Skeletal muscle tissue (tissue), 4 donors: Measurements from ENCODE around the gene STUB1. TPM values are rescaled to one million over a fixed set of nuclear protein-coding genes. Genes with fewer than 3 reads are reported as not detected.

ENCODE experiments used
- H3K27ac ChIP-seq: one replicate; pipeline ENCODE4 v1.7.0; 2013; ENCODE audit warnings: mild to moderate bottlenecking, low read depth, low read length, inconsistent platforms
- H3K27me3 ChIP-seq, 3 donors: one replicate each; pipeline ENCODE4 v1.7.0; 2013; ENCODE audit warnings: low read length in 3 of 3; ENCODE audit not compliant: control insufficient read depth in 3 of 3, insufficient read depth in 3 of 3
- H3K36me3 ChIP-seq, 3 donors: one replicate each; pipeline ENCODE4 v1.7.0; 2013; ENCODE audit warnings: low read length in 3 of 3; ENCODE audit not compliant: control insufficient read depth in 3 of 3, insufficient read depth in 3 of 3
- H3K4me1 ChIP-seq, 3 donors: one replicate each; pipeline ENCODE4 v1.7.0; 2013; ENCODE audit warnings: low read length in 3 of 3, mild to moderate bottlenecking in 3 of 3; ENCODE audit not compliant: control insufficient read depth in 3 of 3, insufficient read depth in 3 of 3
- H3K4me3 ChIP-seq, 3 donors: one replicate each; pipeline ENCODE4 v1.7.0; 2013; ENCODE audit warnings: low read length in 3 of 3
- H3K9ac ChIP-seq, 3 donors: one replicate each; pipeline ENCODE4 v1.7.0; 2013; ENCODE audit warnings: low read length in 3 of 3, mild to moderate bottlenecking in 3 of 3, moderate library complexity in 2 of 3, low read depth in 1 of 3
- H3K9me3 ChIP-seq, 3 donors: one replicate each; pipeline ENCODE4 v1.7.0; 2013; ENCODE audit warnings: low read length in 3 of 3; ENCODE audit not compliant: control insufficient read depth in 3 of 3
- total RNA-seq: library from RNA; depleted of rRNA; stranded (reverse); fragments of >200 nt; gene quantifications from one replicate; pipeline ENCODE4 v1.2.3, GENCODE V29; 2014
- donor health status: Osteomylitis.

The STUB1 gene
- total RNA-seq, 1 donor from 2014 or later, result 87.7 TPM

DNA sequence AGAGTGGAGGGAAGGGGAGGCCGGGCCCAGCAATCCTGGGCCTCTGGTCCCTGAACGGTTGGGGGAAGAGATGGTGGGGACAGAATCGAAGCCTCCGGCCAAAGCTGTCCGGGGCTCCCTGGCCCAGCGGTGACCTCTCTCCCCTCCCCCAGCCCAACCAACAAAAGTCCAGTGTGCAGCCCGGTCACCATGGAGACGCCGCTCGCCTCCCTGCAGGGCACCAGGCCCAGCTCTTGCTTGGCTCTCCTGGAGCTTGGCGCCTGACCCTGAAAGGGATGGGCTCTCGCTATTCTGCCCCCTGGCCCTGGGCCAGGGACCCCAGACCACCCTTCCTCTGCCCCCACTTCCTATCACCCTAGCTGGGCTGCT lies 36.0 kb downstream of the STUB1 start:
- H3K4me3 ChIP-seq, result peak overlapping the region in 2 of 3 donors; percentile 14 to 66

DNA sequence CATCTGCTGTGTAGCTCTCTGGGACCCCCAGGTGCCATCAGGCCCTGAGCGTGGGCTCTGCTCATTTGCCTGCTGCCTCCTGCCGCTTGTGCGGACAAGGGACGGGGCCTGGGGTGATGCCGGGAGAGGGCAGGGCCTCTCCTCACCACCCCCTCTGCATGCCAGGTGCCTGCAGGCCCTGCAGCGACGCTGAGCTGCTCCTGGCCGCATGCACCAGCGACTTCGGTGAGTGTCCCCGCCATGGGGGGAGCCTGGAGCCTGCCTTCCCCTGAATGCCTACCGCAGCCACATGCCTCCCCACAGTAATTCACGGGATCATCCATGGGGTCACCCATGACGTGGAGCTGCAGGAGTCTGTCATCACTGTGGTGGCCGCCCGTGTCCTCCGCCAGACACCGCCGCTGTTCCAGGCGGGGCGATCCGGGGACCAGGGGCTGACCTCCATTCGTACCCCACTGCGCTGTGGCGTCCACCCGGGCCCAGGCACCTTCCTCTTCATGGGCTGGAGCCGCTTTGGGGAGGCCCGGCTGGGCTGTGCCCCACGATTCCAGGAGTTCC lies 36.6 kb downstream of the STUB1 start:
- Histone ChIP-seq H3K4me1 (peaks cover 36 to 52% (median 36%) of the 10 kb centered on the region in 3 donors), H3K27me3 (peaks cover 0 to 7% (median 5%) of the 10 kb centered on the region in 3 donors), H3K9ac (no peak overlapping the region), H3K9me3 (no peaks in the 10 kb centered on the region), H3K27ac (no peak overlapping the region), H3K4me3 (no peak overlapping the region), H3K36me3 (peaks cover 0 to 2% (median 0%) of the 10 kb centered on the region in 3 donors)

More for the DNA sequence above, 36.0 kb downstream of the STUB1 start:
- H3K4me1 ChIP-seq, result peaks cover 32 to 46% (median 33%) of the 10 kb centered on the region in 3 donors
- H3K36me3 ChIP-seq, result peaks cover 0 to 2% (median 0%) of the 10 kb centered on the region in 3 donors
- peaks cover 5 to 12% (median 10%) of the 10 kb centered on the region in 3 donors for H3K27me3 ChIP-seq
- H3K27ac ChIP-seq, result no peak overlapping the region
- peak overlapping the region in 2 of 3 donors; percentile 23 to 74 for H3K9ac ChIP-seq
- H3K9me3 ChIP-seq, result no peaks in the 10 kb centered on the region

DNA sequence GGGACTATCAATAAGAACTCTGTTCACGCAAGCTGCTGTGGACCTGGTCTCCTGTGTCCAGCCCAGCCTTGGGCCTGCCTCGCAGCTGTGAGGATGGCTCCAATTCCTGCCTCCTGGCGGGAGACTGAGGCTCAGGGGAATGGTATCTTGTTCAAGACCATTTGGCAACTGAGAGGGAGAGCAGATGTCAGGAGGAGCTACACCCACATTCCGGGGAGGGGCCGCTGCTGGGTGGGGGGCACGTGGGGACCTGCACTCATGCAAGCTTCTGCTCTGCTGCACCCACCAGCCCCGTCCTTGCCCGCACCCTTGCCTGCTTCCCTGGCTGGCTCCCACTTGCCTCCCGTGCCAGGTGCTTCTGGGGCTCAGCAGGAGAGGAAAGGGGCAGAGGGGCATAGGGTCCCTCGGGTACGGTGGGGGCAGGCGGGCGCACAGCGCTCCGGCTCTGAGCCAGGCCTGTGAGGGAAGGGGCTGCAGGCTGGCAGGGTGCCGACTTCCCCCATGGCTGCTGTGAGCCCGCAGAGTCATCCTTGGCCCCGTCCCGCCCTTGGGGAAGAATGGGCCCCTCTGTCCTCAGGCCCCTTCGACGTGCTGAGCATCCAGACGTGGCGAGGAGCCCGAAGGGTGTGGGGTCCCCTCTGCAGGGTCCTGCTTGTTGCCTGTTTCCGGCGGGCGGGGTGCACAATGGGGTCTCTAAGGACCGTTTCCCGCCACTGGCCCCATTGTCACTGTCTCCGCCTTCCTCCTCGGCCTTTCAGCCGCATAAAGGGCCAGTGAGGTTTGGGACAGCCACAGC lies 37.4 kb downstream of the STUB1 start:
- peaks cover 38 to 53% (median 38%) of the 10 kb centered on the region in 3 donors for H3K4me1 ChIP-seq
- H3K4me3 ChIP-seq, result no peak overlapping the region
- H3K9me3 ChIP-seq, result no peaks in the 10 kb centered on the region
- peaks cover 0 to 2% (median 2%) of the 10 kb centered on the region in 3 donors for H3K36me3 ChIP-seq
- H3K27me3 ChIP-seq, result peaks cover 0 to 7% (median 5%) of the 10 kb centered on the region in 3 donors
- no peak overlapping the region for H3K9ac ChIP-seq
- H3K27ac ChIP-seq, result no peak overlapping the region

DNA sequence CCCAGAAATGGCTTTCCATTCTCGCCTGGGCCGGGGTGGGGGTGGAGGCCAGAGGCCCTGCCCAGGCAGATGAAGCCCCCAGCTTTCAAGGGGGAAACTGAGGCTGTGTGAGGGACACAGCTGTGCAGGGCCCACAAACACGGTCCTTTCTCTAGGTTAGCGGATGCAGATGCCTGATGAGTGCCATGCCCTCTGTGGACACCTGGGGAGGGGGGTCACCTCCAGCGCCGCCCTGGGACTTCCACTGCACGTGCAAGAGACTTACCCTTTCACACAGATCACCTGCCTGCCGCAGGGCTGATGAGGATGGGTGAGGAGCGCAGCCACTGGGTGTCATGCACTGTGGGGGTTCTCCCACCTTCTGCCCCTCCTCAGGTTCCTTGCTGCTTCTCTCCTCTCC lies 38.2 kb downstream of the STUB1 start:
- Histone ChIP-seq H3K9me3 (no peaks in the 10 kb centered on the region), H3K27me3 (peaks cover 0 to 7% (median 5%) of the 10 kb centered on the region in 3 donors), H3K4me3 (no peak overlapping the region), H3K27ac (no peak overlapping the region), H3K9ac (no peak overlapping the region), H3K4me1 (peaks cover 38 to 51% (median 38%) of the 10 kb centered on the region in 3 donors), H3K36me3 (peaks cover 0 to 2% (median 2%) of the 10 kb centered on the region in 3 donors)

DNA sequence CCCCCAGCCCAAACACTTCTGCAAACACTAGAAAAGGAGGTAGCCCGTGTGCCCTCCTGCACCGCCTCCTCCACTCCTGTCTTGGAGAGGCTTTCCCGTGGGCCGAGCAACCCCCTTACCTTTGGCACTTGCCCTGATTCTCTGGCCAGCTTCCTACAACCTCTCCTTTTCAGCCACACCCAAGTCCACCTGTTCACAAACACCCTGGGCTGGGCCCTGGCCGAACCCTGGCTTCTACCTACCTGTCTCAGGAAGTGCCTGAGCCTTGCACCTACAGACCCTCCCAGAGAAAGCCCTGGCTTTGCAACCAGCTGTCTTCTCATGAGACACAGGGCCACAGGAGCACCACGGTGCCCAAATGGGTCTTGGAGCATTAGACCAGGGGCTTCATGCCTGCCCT lies 38.7 kb downstream of the STUB1 start:
- Histone ChIP-seq H3K36me3 (peaks cover 0 to 2% (median 2%) of the 10 kb centered on the region in 3 donors), H3K4me1 (peaks cover 37 to 51% (median 38%) of the 10 kb centered on the region in 3 donors), H3K9ac (peak overlapping the region in 1 of 3 donors; percentile 45), H3K9me3 (no peaks in the 10 kb centered on the region), H3K27me3 (peaks cover 0 to 3% (median 3%) of the 10 kb centered on the region in 3 donors), H3K27ac (no peak overlapping the region), H3K4me3 (no peak overlapping the region)

DNA sequence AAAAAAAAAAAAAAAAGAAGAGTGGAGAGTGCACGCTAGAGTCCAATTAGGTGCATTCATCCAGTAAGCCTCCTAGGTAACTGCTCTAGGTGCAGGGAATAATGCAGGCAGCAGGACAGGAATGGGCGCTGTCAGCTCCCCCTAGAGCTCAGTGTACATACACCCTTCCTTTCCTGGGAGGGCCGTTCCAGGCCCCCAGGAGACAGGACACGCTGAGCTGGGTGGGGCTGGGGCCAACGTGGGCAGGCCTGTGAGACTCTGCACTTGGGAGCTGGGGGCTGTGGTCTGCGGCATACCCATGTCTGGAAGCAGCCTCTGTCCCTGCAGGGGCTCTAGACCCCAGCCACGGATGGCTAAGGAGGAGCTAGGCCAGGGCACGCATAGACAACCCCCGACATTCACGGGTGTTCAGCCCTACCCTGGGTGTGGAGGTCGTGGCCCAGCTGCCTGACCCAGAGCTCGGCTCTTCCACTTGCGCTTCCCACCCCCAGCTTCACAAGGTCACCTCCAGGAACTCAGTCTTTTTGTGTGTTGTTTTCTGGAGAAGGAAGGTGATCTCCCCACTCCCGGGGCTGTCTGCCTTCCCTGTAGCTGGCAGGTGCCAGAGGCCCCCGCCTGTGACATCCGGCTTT lies 39.7 kb downstream of the STUB1 start:
- Histone ChIP-seq H3K27ac (peak overlapping the region; percentile 79), H3K9ac (peak overlapping the region; percentile 80 to 97 (median 88)), H3K4me3 (peak overlapping the region; percentile 71 to 89 (median 88)), H3K9me3 (no peaks in the 10 kb centered on the region), H3K27me3 (peaks cover 0 to 5% (median 0%) of the 10 kb centered on the region in 3 donors), H3K36me3 (peaks cover 0 to 2% (median 2%) of the 10 kb centered on the region in 3 donors), H3K4me1 (peaks cover 29 to 42% (median 35%) of the 10 kb centered on the region in 3 donors)

DNA sequence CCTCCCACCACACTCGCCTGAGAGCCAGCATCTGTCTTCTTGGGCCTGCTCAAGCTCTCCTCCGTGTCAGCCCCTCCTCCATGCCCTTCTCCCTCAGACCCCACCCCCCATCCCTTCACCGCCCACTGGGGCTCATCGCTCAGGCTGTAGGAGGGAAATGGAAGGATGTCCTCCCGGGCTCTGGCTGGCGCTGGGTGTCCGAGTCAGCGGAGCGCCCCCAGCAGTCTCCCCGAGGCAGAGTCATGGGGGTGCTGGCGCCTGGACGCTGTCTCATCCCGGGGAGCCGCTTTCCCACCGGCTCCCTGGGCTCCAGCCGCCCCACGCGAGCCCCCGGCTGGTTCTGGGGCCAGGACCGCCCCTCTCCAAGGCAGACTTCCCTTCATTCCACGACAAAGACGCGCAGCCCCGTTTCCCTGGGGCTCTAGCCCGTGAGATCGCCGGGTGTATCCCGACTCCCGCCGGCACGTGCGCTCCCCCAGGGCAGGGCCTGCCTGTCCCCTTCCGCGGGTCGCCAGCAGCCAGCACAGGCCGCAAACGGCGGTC lies 40.3 kb downstream of the STUB1 start:
- no peaks in the 10 kb centered on the region for H3K9me3 ChIP-seq
- peak overlapping the region; percentile 71 to 89 (median 88) for H3K4me3 ChIP-seq
- H3K9ac ChIP-seq, result peak overlapping the region; percentile 80 to 97 (median 88)
- peaks cover 0 to 2% (median 2%) of the 10 kb centered on the region in 3 donors for H3K36me3 ChIP-seq
- peak overlapping the region; percentile 79 for H3K27ac ChIP-seq
- H3K27me3 ChIP-seq, result peaks cover 2 to 10% (median 4%) of the 10 kb centered on the region in 3 donors
- H3K4me1 ChIP-seq, result peaks cover 29 to 40% (median 35%) of the 10 kb centered on the region in 3 donors

DNA sequence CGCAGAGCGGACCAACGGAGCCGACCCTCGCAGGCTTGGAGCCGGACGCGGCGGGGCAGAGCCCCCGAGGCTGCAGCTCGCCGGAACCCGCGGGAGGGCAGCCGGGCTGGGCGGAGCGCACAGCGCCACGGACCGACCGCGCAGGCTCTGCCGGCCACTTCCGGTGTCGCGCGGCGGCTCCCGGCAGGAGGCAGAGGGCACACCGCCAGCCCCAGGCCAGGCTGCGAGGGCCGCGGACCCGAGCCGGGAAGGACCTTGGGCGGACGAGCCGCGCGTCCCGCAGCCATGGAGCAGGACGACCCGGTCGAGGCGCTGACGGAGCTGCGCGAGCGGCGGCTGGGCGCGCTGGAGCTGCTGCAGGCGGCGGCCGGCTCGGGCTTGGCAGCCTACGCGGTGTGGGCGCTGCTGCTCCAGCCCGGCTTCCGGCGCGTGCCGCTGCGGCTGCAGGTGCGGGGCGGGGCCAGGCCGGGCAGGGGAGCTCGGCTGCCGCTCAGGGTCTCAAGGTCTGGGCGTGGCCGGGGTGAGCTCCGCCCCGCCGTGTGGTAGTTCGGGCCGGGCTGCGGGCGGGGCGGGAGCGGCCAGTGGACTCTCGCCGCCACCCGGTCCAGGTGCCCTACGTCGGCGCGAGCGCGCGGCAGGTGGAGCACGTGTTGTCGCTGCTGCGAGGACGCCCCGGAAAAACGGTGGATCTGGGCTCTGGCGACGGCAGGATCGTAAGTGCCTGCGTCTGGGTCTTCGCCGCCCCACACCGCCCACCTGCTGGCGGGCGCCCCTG lies 41.0 kb downstream of the STUB1 start, which contains the start of gene ANTKMT:
TSS of gene ANTKMT (plus strand) at position 157 of the 775 bp plus-strand sequence. CDS start at position 286, 129 bp downstream.
- peaks cover 0 to 2% (median 2%) of the 10 kb centered on the region in 3 donors for H3K36me3 ChIP-seq
- H3K4me3 ChIP-seq, result peak within 1 kb of the TSS; percentile 71 to 89 (median 88)
- no peaks in the 10 kb centered on the region for H3K9me3 ChIP-seq
- peaks cover 26 to 35% (median 30%) of the 10 kb centered on the region in 3 donors for H3K4me1 ChIP-seq
- peaks cover 9 to 17% (median 11%) of the 10 kb centered on the region in 3 donors for H3K27me3 ChIP-seq
- peak within 1 kb of the TSS; percentile 80 to 97 (median 88) for H3K9ac ChIP-seq
- peak within 1 kb of the TSS; percentile 79 for H3K27ac ChIP-seq
